Measurements from ENCODE around the gene PIGN. TPM values are rescaled to one million over a fixed set of nuclear protein-coding genes. Genes with fewer than 3 reads are reported as not detected.

Gene PIGN
- total and polyA plus RNA-seq, 2 of the 8 experiments (the other 6 are each of a cell fraction or from before 2014, with no cell fraction given), result 20.9 to 26.3 TPM

GRCh38 chr18:62172298-62172697 lies 14.6 kb downstream of the PIGN start (continued):
- TF ChIP-seq BACH1 (IDR thresholded peaks at IDR 0.05; ENCODE audit: low read length) (no peak), PHF8 (conservative IDR thresholded peaks at IDR 0.05; ENCODE audit: low read depth, low read length) (no peak), TEAD4 (IDR thresholded peaks at IDR 0.05; ENCODE audit: low read depth, low read length) (no peak), ATF3 (IDR thresholded peaks at IDR 0.05; ENCODE audit: insufficient read depth, low read depth, low read length) (no peak), MAFK (IDR thresholded peaks at IDR 0.05; ENCODE audit: low read depth, low read length) (no peak)

Measured in H1 (cell line).